ENCODE data around the gene RPGRIP1L.

The RPGRIP1L gene

GRCh38 chr16:53581784-53582183, 121.9 kb downstream of the RPGRIP1L start:
- H3K36me3 ChIP-seq (replicated peaks): no peaks in the 10 kb centered on the region
- H3K27ac ChIP-seq: no peak overlapping the region
- in situ Hi-C loops (cut with HindIII; ENCODE audit: low pct_ligation_motif_present, low sequenced_read_pairs): no loop called here
- TF ChIP-seq CTCF (IDR thresholded peaks at IDR 0.05; ENCODE audit: low read depth, low read length, missing control alignments): no peak
- DNase-seq: no peak
- H3K4me3 ChIP-seq (ENCODE audit: low read depth, low read length): no peak overlapping the region
- H3K27me3 ChIP-seq (replicated peaks): no peaks in the 10 kb centered on the region

- no peak for TF ChIP-seq CTCF (IDR thresholded peaks at IDR 0.05; ENCODE audit: low read depth, low read length, missing control alignments)
- Histone ChIP-seq H3K27ac (no peak overlapping the region), H3K4me3 (ENCODE audit: low read depth, low read length) (no peak overlapping the region), H3K27me3 (replicated peaks) (no peaks in the 10 kb centered on the region), H3K36me3 (replicated peaks) (no peaks in the 10 kb centered on the region)
- in situ Hi-C loops (cut with HindIII; ENCODE audit: low pct_ligation_motif_present, low sequenced_read_pairs): no loop called here
- DNase-seq: no peak
Measured at GRCh38 chr16:53580038-53580802, 123.4 kb downstream of the RPGRIP1L start.

GRCh38 chr16:53576904-53577303, 126.8 kb downstream of the RPGRIP1L start:
- DNase-seq: no peak
- in situ Hi-C loops (cut with HindIII; ENCODE audit: low pct_ligation_motif_present, low sequenced_read_pairs): no loop called here
- Histone ChIP-seq H3K27me3 (replicated peaks) (no peaks in the 10 kb centered on the region), H3K4me3 (ENCODE audit: low read depth, low read length) (no peak overlapping the region), H3K36me3 (replicated peaks) (no peaks in the 10 kb centered on the region), H3K27ac (no peak overlapping the region)
- no peak for TF ChIP-seq CTCF (IDR thresholded peaks at IDR 0.05; ENCODE audit: low read depth, low read length, missing control alignments)

- TF ChIP-seq CTCF (IDR thresholded peaks at IDR 0.05; ENCODE audit: low read depth, low read length, missing control alignments): no peak
- Histone ChIP-seq H3K27me3 (replicated peaks) (no peaks in the 10 kb centered on the region), H3K4me3 (ENCODE audit: low read depth, low read length) (no peak overlapping the region), H3K36me3 (replicated peaks) (no peaks in the 10 kb centered on the region), H3K27ac (no peak overlapping the region)
- in situ Hi-C loops (cut with HindIII; ENCODE audit: low pct_ligation_motif_present, low sequenced_read_pairs): no loop called here
- no peak for DNase-seq
Measured at GRCh38 chr16:53576210-53576609, 127.4 kb downstream of the RPGRIP1L start.

GRCh38 chr16:53571763-53572162, 131.9 kb downstream of the RPGRIP1L start:
- no peak for DNase-seq
- in situ Hi-C loops (cut with HindIII; ENCODE audit: low pct_ligation_motif_present, low sequenced_read_pairs): no loop called here
- no peak for TF ChIP-seq CTCF (IDR thresholded peaks at IDR 0.05; ENCODE audit: low read depth, low read length, missing control alignments)
- no peak overlapping the region for H3K27ac ChIP-seq
- no peaks in the 10 kb centered on the region for H3K36me3 ChIP-seq (replicated peaks)
- no peak overlapping the region for H3K4me3 ChIP-seq (ENCODE audit: low read depth, low read length)
- no peaks in the 10 kb centered on the region for H3K27me3 ChIP-seq (replicated peaks)
